Measurements from ENCODE around the gene SEMA3A. TPM values are rescaled to one million over a fixed set of nuclear protein-coding genes. Genes with fewer than 3 reads are reported as not detected.

Gene SEMA3A
- total and polyA plus RNA-seq, 8 donors, result 6.1 to 32.5 (median 23.8) TPM

DNA sequence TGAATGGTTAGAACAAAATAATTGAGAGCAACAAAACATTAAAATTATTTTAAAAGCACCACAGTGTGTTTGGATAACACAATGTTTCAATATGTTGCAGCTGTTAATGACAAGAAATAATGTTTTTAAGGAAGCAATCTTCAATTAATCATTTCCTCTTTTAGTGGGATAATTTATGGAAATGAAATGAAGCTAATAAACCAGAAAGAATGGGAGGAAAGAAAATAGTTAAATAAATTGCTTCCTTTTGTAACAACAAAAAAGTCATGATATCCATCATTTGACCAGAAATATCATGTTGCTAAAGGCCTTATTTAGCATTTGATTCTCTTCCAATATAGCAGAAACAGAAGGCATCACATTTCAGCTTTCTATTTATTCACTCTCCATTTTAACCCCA lies 224.5 kb downstream of the SEMA3A start:
- intact Hi-C loops (cut with DNase I), result loop anchor here in 1 of 2 donors (10.0 kb wide), 1 partner anchor 1055 kb away; no protein-coding TSS in a partner anchor
- ATAC-seq, result no peak
- H3K4me3 ChIP-seq, result no peak overlapping the region

DNA sequence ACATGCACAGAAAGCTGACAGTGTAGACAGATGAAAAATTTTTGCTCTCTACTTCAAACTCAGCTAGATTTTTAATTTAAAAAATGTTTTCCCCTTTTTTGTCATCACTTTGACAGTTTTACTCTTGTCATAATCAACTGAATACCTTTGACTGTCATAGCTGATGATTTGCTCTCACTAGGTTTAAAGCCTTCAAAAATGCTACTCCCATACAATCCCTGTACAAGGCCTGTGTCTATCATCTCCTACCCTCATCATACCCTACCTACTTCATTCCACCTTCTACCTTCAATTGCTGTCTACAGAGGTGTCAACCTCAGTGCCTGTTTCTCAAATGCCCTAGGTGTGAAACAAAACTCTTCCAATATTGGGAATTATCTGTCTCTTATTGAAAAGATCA lies 230.3 kb downstream of the SEMA3A start:
- no peaks in the 10 kb centered on the region for H3K27me3 ChIP-seq
- no peak overlapping the region for H3K4me3 ChIP-seq
- TF ChIP-seq, protein P1, sequence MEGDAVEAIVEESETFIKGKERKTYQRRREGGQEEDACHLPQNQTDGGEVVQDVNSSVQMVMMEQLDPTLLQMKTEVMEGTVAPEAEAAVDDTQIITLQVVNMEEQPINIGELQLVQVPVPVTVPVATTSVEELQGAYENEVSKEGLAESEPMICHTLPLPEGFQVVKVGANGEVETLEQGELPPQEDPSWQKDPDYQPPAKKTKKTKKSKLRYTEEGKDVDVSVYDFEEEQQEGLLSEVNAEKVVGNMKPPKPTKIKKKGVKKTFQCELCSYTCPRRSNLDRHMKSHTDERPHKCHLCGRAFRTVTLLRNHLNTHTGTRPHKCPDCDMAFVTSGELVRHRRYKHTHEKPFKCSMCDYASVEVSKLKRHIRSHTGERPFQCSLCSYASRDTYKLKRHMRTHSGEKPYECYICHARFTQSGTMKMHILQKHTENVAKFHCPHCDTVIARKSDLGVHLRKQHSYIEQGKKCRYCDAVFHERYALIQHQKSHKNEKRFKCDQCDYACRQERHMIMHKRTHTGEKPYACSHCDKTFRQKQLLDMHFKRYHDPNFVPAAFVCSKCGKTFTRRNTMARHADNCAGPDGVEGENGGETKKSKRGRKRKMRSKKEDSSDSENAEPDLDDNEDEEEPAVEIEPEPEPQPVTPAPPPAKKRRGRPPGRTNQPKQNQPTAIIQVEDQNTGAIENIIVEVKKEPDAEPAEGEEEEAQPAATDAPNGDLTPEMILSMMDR (IDR thresholded peaks at IDR 0.05), result no peak
- H3K9me3 ChIP-seq, result no peaks in the 10 kb centered on the region
- H3K4me1 ChIP-seq, result no peaks in the 10 kb centered on the region
- no peaks in the 10 kb centered on the region for H3K36me3 ChIP-seq
- intact Hi-C loops (cut with DNase I), result no loop called here
- no peak for DNase-seq
- no peak overlapping the region for H3K27ac ChIP-seq
- ATAC-seq, result no peak

More for the DNA sequence above, 224.5 kb downstream of the SEMA3A start:
- Histone ChIP-seq H3K36me3 (no peaks in the 10 kb centered on the region), H3K27ac (no peak overlapping the region), H3K4me1 (no peaks in the 10 kb centered on the region), H3K9me3 (no peaks in the 10 kb centered on the region), H3K27me3 (no peaks in the 10 kb centered on the region)
- TF ChIP-seq, protein P1 (IDR thresholded peaks at IDR 0.05), result no peak
- no peak for DNase-seq

DNA sequence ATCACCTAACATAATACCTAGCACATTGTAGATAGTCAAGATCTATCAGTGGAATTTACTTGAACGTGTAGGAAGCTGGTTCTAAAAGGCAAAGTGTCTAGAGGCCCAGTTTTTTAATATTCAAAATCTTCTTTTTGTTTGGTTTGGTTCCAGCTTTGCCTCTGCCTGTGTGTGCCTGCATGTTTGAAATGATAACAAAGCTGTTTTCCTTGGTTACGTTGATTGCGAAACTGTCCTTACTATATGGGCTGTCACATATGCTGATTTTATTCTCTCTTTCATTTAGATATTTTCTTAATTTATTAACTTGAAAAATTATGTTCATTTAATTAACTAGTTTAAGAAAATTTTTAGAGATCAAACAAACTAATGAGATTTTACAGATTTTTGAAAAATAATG lies 237.3 kb downstream of the SEMA3A start:
- TF ChIP-seq, protein P1 (IDR thresholded peaks at IDR 0.05), result no peak
- no peaks in the 10 kb centered on the region for H3K4me1 ChIP-seq
- DNase-seq (peak in 1 of 4 donors; percentile 53), ATAC-seq (no peak)
- H3K27ac ChIP-seq, result no peak overlapping the region
- intact Hi-C loops (cut with DNase I), result no loop called here
- no peaks in the 10 kb centered on the region for H3K9me3 ChIP-seq
- H3K4me3 ChIP-seq, result no peak overlapping the region
- H3K36me3 ChIP-seq, result no peaks in the 10 kb centered on the region
- no peaks in the 10 kb centered on the region for H3K27me3 ChIP-seq

DNA sequence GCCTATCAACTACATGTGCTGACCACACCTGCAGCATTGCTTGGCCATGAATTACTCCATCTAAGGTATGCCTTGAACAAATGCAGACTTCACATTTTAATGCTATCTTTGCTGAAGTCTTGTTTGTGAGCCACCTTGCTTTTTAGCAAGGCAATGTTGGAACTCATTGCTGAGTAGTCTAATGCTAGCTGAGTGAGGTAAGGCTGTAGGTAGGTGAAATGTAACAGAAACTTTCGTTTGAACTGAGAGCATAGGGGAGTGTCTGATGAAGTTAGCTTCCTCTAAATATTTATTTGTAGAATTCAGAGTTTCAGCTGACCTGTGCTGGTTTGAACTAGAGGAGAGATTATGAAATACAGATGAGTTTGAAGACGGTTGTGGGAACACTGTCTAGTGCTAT lies 238.5 kb downstream of the SEMA3A start:
- Histone ChIP-seq H3K4me3 (no peak overlapping the region), H3K27me3 (no peaks in the 10 kb centered on the region), H3K27ac (no peak overlapping the region), H3K9me3 (no peaks in the 10 kb centered on the region), H3K36me3 (no peaks in the 10 kb centered on the region), H3K4me1 (no peaks in the 10 kb centered on the region)
- ATAC-seq, result no peak
- intact Hi-C loops (cut with DNase I), result no loop called here
- TF ChIP-seq, protein P1 (IDR thresholded peaks at IDR 0.05), result no peak
- DNase-seq, result no peak

DNA sequence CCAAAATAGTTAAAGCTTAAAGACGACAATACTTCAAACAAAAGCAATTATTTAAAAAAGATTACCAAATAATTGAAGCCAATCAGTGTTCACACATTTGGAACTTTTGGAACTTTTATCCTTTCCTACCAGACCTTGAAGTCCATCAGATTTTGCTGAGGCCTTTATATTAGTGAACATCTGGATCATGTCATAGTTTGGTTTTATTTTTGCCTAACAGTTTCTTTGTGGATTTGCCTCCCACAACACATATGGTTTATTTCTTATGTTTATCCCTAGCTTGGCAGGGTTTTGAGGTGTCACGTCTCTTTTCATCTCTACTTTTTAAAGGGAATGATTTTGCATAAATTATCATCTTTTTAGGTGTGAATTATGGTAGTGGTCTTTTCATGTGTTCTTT lies 242.4 kb downstream of the SEMA3A start:
- Histone ChIP-seq H3K27me3 (no peaks in the 10 kb centered on the region), H3K9me3 (no peaks in the 10 kb centered on the region), H3K27ac (no peak overlapping the region), H3K36me3 (no peaks in the 10 kb centered on the region), H3K4me1 (no peaks in the 10 kb centered on the region), H3K4me3 (no peak overlapping the region)
- intact Hi-C loops (cut with DNase I), result no loop called here
- ATAC-seq (no peak), DNase-seq (no peak)
- TF ChIP-seq, protein P1 (IDR thresholded peaks at IDR 0.05), result no peak
